VCaP (cell line): ENCODE data around the gene ARHGEF7.
A peak's percentile ranks its signal among the peaks of the same experiment; 100 is the strongest.

ENCODE experiments used
- H3K27ac ChIP-seq: fragments of 450-650 bp; 2 replicates; pipeline ENCODE4 v1.5.1; 2017
- TF ChIP-seq, protein P1 (sequence below): fragments of 450-650 bp; conservative IDR thresholded peaks from 2 replicates; pipeline ENCODE4 v1.5.1; 2017; ENCODE audit warnings: mild to moderate bottlenecking, moderate library complexity

The ARHGEF7 gene

DNA sequence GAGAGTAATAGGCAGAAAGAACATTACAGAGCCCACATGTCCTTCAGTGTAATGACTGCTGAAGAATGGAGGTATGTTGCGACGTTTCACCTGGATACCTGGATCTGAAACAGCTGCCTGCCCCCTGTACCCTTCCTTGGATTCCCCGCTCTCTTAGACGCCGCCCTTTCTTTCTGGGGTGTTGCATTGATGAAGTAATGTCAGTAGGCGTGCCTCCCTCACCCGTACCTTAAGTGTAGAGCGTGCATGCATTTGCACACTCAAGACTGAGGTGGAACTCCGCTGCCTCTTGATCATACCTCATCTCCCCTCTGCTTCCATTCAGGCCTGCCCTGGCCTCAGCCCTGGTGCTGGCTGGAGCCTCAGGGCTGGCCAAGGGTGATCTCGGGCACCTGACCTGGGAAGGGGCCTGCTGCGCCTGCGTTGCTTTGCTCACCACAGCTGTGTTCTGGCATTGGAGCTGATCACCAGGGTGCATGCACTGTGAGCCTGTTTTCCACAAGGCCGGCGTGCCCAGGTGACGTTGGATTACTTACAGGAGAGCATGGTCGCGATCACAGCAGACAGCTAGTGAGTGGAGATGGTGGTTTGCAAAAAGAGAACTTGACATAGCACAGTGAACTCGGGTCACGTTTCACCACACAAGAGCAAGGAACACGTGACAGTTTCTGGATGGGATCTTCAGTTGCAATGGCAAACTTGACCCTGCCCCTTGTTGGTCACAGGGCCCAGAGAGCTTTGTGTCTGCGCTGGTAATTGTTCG is 99.0 kb downstream of the ARHGEF7 start:
- H3K27ac ChIP-seq, result no peak overlapping the region
- TF ChIP-seq, protein P1, sequence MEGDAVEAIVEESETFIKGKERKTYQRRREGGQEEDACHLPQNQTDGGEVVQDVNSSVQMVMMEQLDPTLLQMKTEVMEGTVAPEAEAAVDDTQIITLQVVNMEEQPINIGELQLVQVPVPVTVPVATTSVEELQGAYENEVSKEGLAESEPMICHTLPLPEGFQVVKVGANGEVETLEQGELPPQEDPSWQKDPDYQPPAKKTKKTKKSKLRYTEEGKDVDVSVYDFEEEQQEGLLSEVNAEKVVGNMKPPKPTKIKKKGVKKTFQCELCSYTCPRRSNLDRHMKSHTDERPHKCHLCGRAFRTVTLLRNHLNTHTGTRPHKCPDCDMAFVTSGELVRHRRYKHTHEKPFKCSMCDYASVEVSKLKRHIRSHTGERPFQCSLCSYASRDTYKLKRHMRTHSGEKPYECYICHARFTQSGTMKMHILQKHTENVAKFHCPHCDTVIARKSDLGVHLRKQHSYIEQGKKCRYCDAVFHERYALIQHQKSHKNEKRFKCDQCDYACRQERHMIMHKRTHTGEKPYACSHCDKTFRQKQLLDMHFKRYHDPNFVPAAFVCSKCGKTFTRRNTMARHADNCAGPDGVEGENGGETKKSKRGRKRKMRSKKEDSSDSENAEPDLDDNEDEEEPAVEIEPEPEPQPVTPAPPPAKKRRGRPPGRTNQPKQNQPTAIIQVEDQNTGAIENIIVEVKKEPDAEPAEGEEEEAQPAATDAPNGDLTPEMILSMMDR, result no peak; the same call in 1 of the 2 replicates

DNA sequence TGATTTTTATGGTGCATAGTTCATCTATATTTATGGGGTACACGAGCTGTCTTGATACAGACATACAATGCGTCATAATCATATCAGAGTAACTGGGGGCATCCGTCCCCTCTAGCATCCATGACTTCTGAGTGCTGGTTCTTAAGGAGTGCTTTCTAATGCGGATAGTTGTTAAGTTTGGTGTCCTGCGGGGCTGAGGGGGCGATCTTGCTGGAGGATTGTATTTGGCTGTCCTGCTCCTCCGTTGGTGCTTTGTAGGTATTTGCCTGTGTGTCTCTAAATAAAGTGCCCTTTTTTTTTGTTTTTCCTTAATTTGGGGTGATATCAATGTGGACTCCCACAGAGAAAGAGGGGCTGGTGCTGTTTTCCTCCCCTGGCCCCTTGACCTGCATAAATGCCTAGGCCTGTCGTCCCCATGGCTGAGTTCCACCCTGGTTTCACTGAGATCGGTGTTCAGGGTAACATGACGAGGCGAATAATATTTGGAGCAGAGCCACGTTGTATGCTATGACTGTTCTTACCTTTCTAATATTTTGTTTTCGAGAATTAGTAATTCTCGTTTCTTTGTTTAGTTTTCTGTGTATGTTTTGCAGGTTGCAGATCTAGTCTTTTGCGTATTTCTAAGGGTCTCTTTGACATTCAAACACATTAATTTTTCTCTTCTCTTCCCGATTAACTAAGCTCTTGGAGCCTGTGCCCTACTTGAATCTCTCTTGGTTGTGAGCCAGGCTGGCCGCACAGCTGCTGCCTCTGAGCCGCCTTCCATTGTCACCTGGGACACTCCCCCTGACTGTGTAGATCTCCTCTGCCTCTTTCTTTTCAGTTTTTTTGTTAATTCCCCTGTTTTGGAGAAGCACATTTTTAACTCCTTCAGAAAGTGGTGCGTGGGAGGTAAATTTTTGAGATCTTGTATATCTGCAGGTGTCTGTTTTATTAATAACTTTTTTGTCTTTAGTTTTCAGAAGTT is 100.3 kb downstream of the ARHGEF7 start:
- TF ChIP-seq, protein P1, result no peak
- no peak overlapping the region for H3K27ac ChIP-seq

DNA sequence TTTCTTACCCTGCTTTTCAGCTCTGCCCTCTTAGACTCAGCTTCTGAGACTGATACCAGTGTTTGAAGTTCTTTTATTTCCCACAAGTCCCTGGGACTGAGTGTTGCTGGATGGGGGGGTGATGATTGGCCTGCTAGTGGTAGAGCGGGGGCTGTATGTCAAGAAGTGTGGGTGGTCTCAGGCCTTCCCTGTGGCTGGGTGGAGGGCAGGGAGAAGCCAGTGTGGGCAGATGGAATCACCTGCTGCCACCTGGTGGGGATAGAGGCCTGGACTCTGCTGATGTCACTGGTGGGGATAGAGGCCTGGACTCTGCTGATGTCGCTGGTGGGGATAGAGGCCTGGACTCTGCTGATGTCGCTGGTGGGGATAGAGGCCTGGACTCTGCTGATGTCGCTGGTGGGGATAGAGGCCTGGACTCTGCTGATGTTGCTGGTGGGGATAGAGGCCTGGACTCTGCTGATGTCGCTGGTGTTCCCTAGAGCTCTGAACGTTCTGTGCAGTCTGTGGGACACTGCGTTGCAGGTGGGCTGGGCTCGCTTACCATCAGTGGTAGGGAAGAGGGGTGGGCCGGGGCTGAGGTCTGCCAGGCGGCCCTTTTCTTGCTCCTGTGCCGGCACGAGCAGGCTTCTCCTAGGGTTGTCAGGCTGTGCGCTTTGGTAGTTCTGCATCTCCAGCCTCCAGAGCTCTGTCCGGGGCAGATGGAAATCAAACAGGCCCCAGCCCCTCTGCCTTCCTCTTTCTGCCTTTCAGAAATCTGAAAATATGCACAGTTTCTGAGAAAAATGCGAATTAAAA is 101.3 kb downstream of the ARHGEF7 start:
- TF ChIP-seq, protein P1, result peak; percentile 99
- H3K27ac ChIP-seq, result no peak overlapping the region

DNA sequence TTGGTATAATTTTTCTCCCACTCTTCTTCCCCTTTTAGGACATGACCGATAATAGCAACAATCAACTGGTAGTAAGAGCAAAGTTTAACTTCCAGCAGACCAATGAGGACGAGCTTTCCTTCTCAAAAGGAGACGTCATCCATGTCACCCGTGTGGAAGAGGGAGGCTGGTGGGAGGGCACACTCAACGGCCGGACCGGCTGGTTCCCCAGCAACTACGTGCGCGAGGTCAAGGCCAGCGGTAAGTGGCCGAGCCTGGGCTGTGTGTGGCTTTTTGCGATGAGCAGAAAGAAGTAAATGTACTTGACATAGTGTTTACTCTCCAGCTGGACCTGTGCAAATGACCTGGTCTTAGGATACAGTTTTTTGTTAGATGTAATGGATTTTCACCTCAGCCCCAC is 102.5 kb downstream of the ARHGEF7 start:
- TF ChIP-seq, protein P1, result no peak
- H3K27ac ChIP-seq, result no peak overlapping the region

DNA sequence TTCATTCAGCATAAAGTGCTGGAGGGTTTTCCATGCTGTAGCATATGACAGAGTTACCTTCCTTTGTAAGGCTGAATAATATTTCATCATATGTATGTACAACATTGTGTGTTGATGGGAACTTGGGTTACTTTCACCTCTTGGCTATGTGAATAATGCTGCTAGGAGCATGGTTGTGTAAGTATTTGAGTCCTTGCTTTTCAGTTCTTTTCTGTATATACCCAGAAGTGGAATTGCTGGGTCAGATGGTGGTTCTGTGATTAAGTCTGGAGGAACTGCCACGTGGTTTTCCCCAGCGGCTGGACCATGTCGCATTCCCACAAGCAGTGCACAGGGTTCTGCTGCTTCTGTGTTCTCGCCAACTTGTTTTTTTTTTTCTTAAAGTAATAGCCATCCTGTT is 104.2 kb downstream of the ARHGEF7 start:
- H3K27ac ChIP-seq, result no peak overlapping the region

DNA sequence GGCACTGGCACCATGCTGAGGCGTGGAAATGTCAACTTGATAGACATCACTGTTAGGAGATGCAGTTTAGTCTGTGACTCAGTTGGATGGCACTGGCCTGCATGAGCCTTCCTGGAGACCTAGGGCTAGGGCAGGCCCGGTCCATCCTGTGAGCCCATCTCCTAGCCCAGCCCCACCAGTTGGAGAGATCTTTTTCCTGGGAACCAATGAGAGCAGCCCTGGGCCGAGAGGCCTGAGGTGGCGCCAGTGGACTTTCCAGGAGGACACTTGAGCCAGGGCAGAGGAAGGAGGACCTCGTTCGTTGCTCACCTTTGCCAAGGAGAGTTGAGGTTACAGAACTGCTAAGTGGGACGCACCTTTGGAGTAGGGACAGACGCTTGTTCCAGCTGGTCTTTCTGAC is 104.8 kb downstream of the ARHGEF7 start:
- no peak overlapping the region for H3K27ac ChIP-seq
- TF ChIP-seq, protein P1, result peak; percentile 28

More for the DNA sequence above, 104.2 kb downstream of the ARHGEF7 start:
- TF ChIP-seq, protein P1, result no peak
